Uterus (tissue), 4 donors: Measurements from ENCODE around the gene PTPRN2. TPM values are rescaled to one million over a fixed set of nuclear protein-coding genes. Genes with fewer than 3 reads are reported as not detected.

Source experiments
- DNase-seq, 2 donors: peaks; one replicate each; pipeline ENCODE4 v3.0.0-alpha.2; 2019 to 2020
- H3K27ac ChIP-seq, 2 donors: fragments of 200-600 bp; sonication (generic); 1 replicate in 1 of 2; 2 replicates in 1 of 2; pipeline ENCODE4 v1.5.1; 2016 to 2018
- H3K27me3 ChIP-seq, 2 donors: fragments of 200-600 bp; sonication (generic); one replicate each; pipeline ENCODE4 v1.5.1; 2018 to 2019; ENCODE audit warnings: control low read depth in 1 of 2
- H3K36me3 ChIP-seq, 2 donors: fragments of 200-600 bp; sonication (generic); one replicate each; pipeline ENCODE4 v1.5.1; 2019; ENCODE audit warnings: control low read depth in 1 of 2
- H3K4me1 ChIP-seq, 2 donors: fragments of 200-600 bp; sonication (generic); one replicate each; pipeline ENCODE4 v1.5.1; 2018 to 2019; ENCODE audit warnings: control low read depth in 1 of 2
- H3K4me3 ChIP-seq, 2 donors: fragments of 200-600 bp; sonication (generic); 1 replicate in 1 of 2; 2 replicates in 1 of 2; pipeline ENCODE4 v1.5.1; 2018 to 2019; ENCODE audit warnings: mild to moderate bottlenecking in 1 of 2
- H3K9me3 ChIP-seq, 2 donors: fragments of 200-600 bp; sonication (generic); one replicate each; pipeline ENCODE4 v1.5.1; 2019; ENCODE audit warnings: control low read depth in 1 of 2
- CTCF ChIP-seq, 4 experiments: fragments of 200-600 bp in 2 of 4; fragments of 450-650 bp in 2 of 4; sonication (generic) in 2 of 4; IDR thresholded peaks; one replicate each; pipeline ENCODE4 v1.5.1; 2016 to 2019; ENCODE audit warnings: antibody characterized with exemption in 4 of 4, mild to moderate bottlenecking in 2 of 4, moderate library complexity in 1 of 4
- POLR2A ChIP-seq, 2 donors: fragments of 450-650 bp; IDR thresholded peaks; one replicate each; pipeline ENCODE4 v1.6.1; 2016; ENCODE audit warnings: antibody characterized with exemption in 2 of 2, mild to moderate bottlenecking in 1 of 2, moderate library complexity in 1 of 2
- intact Hi-C: fragments of 100-400 bp; cut with DNase I; formaldehyde crosslinking; loops from one replicate; pipeline ENCODE4 v1.15.1; 2023; ENCODE audit warnings: low total_unique reads
- total RNA-seq, 4 donors: library from RNA; depleted of rRNA in 3 of 4; stranded (reverse); fragments of >200 nt in 3 of 4; gene quantifications; one replicate each; pipeline versions ENCODE4 v1.1.0 to v1.2.4, GENCODE V29; 2014 to 2023
- donor health status: DM: yes; HTN: yes; CAD: no.

Gene PTPRN2
- total RNA-seq, 4 donors from 2014 or later: 1.2 to 5.2 (median 2.3) TPM

GRCh38 chr7:158506626-158507025 lies 81.0 kb downstream of the PTPRN2 start:
- Histone ChIP-seq H3K4me3 (no peak overlapping the region), H3K27ac (no peak overlapping the region), H3K9me3 (no peaks in the 10 kb centered on the region), H3K36me3 (no peaks in the 10 kb centered on the region), H3K4me1 (no peaks in the 10 kb centered on the region), H3K27me3 (no peaks in the 10 kb centered on the region)
- TF ChIP-seq CTCF (IDR thresholded peaks at IDR 0.05) (no peak), POLR2A (IDR thresholded peaks at IDR 0.05) (no peak)
- no peak for DNase-seq
- intact Hi-C loops: no loop called here

- intact Hi-C loops: no loop called here
- H3K36me3 ChIP-seq: no peaks in the 10 kb centered on the region
- TF ChIP-seq CTCF (IDR thresholded peaks at IDR 0.05) (no peak), POLR2A (IDR thresholded peaks at IDR 0.05) (no peak)
These were observed 81.9 kb downstream of the PTPRN2 start for GRCh38 chr7:158505683-158506082.

GRCh38 chr7:158502068-158502750 lies 85.4 kb downstream of the PTPRN2 start:
- H3K4me1 ChIP-seq: no peaks in the 10 kb centered on the region
- no peaks in the 10 kb centered on the region for H3K36me3 ChIP-seq
- TF ChIP-seq POLR2A (IDR thresholded peaks at IDR 0.05) (no peak), CTCF (IDR thresholded peaks at IDR 0.05) (no peak)
- no peak for DNase-seq
- no peaks in the 10 kb centered on the region for H3K9me3 ChIP-seq
- no peaks in the 10 kb centered on the region for H3K27me3 ChIP-seq
- no peak overlapping the region for H3K27ac ChIP-seq
- intact Hi-C loops: no loop called here
- H3K4me3 ChIP-seq: no peak overlapping the region

More at GRCh38 chr7:158505683-158506082, 81.9 kb downstream of the PTPRN2 start:
- Histone ChIP-seq H3K27me3 (no peaks in the 10 kb centered on the region), H3K4me3 (no peak overlapping the region), H3K9me3 (no peaks in the 10 kb centered on the region), H3K4me1 (no peaks in the 10 kb centered on the region), H3K27ac (no peak overlapping the region)
- no peak for DNase-seq

- no peak overlapping the region for H3K27ac ChIP-seq
- H3K4me3 ChIP-seq: no peak overlapping the region
- DNase-seq: no peak
- no peaks in the 10 kb centered on the region for H3K36me3 ChIP-seq
- intact Hi-C loops: no loop called here
- no peaks in the 10 kb centered on the region for H3K4me1 ChIP-seq
- H3K27me3 ChIP-seq: no peaks in the 10 kb centered on the region
- no peaks in the 10 kb centered on the region for H3K9me3 ChIP-seq
- no peak for TF ChIP-seq CTCF (IDR thresholded peaks at IDR 0.05)
- no peak for TF ChIP-seq POLR2A (IDR thresholded peaks at IDR 0.05)
These were observed 86.1 kb downstream of the PTPRN2 start for GRCh38 chr7:158501393-158502067.

GRCh38 chr7:158500651-158501052 lies 87.0 kb downstream of the PTPRN2 start:
- no peak overlapping the region for H3K4me3 ChIP-seq
- intact Hi-C loops: no loop called here

More at GRCh38 chr7:158500651-158501052, 87.0 kb downstream of the PTPRN2 start:
- Histone ChIP-seq H3K9me3 (no peaks in the 10 kb centered on the region), H3K27ac (no peak overlapping the region), H3K4me1 (no peaks in the 10 kb centered on the region), H3K27me3 (no peaks in the 10 kb centered on the region), H3K36me3 (no peaks in the 10 kb centered on the region)
- no peak for TF ChIP-seq CTCF (IDR thresholded peaks at IDR 0.05)
- no peak for TF ChIP-seq POLR2A (IDR thresholded peaks at IDR 0.05)
- no peak for DNase-seq
